IPS-NIHi7 (cell line): Measurements from ENCODE around the gene ZNF2.

Experiments used
- DNase-seq: peaks from one replicate; pipeline ENCODE4 v3.0.0; 2012; ENCODE audit warnings: mixed read lengths; ENCODE audit errors: extremely low spot score

Gene ZNF2

GRCh38 chr2:95206096-95206495, 40.5 kb downstream of the ZNF2 start:
- DNase-seq: peak; percentile 18

DNA sequence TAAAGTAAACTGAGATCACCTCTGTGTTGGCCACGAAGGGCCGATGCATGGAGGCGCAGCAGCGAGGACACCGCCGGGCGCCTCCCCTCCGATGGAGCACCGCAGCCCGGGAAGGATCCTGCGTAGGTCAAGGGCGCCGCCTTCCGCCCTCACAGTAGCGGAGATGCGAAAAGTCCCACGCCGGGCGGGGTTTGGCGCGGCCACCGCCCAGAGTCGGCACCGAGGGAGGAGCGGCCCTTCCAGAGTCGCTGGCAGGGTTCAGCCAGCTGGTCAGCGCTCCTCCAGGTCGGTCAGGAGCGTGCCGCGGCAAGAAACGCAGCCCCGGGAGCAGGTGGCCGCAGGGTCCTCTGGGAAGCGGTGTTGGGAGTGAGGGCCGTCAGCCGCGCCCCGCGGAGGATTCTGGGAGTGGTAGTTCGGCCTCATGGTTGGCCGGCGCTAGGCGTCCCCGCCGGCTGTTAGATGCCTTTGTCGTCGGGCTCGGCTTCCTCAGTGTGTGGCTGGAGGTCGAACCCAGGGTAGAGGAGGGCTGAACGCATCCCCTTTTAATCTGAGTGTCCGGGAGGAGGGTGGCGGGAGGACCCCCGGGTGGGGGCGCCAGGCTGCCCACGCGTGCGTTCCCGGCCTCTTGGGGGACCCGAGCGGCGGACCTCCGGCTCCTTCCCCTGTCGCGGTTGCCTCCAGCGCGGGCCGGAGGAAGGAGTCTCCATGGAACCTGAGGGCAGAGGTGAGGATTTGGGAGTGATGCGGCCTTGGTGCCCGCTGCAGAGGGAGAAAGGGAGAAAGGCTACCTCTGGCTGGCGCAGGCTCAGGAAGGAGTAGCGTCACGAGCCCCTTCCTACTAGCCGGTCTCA, 41.7 kb downstream of the ZNF2 start, which contains the start of gene ZNF892:
Gene ZNF892 (plus strand): TSS at position 411 of the 851 bp plus-strand sequence. CDS start 295 bp downstream, at position 706.
- DNase-seq: peak; percentile 98

GRCh38 chr2:95208106-95208505, 42.5 kb downstream of the ZNF2 start:
- no peak for DNase-seq

GRCh38 chr2:95215018-95215612, 49.5 kb downstream of the ZNF2 start:
- no peak for DNase-seq

DNA sequence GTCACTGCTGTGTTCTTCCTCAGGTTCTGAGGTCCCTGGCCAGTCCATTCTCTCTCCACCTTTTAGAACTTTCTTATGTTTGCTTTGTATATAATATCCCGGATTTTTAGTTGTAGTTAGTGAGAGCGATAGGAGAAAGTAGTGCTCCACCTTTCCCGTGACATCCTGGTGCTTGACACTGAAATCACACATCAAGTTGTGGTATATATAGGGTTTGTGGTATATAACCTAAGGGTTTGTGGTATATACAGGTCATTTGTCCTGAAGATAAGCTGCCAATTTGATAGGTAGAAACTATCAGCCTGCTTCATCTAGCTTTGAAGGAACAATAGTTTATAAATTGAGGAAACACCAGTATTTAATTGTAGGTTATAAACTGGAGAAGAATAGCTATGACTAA, 54.8 kb downstream of the ZNF2 start:
- no peak for DNase-seq

GRCh38 chr2:95225658-95226057, 60.0 kb downstream of the ZNF2 start:
- DNase-seq: no peak

DNA sequence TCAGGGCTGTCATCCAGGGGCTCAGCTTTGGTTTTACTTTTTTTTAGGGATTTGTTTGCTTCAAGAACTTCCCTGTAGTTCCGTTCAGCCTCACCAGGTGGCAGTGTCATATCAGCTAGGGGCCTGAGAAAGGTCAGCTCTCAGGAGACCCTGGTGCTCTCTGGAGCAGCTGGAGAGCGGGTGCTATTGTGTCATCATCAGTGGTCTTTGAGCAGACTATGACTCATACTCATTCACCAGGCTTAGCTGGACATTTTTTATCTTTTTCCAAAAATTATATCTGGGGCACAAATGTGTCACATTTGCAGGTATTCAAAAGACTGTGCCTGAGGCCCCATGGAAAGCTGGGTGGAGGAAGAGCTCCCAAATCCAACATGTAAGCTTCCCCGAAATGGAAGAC, 66.1 kb downstream of the ZNF2 start:
- peak; percentile 88 for DNase-seq

GRCh38 chr2:95232232-95232631, 66.6 kb downstream of the ZNF2 start:
- no peak for DNase-seq
